HCT116 (cell line): Measurements from ENCODE around the gene SLC24A3. TPM values are rescaled to one million over a fixed set of nuclear protein-coding genes. Genes with fewer than 3 reads are reported as not detected.
A peak's percentile ranks its signal among the peaks of the same experiment; 100 is the strongest.

Source experiments
- ATAC-seq: fragments of 200-7000 bp; cut with Tn5 transposase; 2 replicates; pipeline ENCODE4 v1.9.1; 2020; ENCODE audit warnings: mild to moderate bottlenecking, moderate library complexity
- BruUV-seq: library from RNA; stranded (reverse); fragments of 400-500 nt; replicated peaks from 2 replicates; lab custom pipeline; 2021; lab: Mats Ljungman, UMichigan
- CTCF ChIA-PET: fragments of 300-600 bp; sonication (Branson Sonifier 250); formaldehyde crosslinking; loops from one replicate; lab custom pipeline; 2021; ENCODE audit warnings: antibody characterized with exemption; lab: Charles Lee
- POLR2A ChIA-PET: fragments of 300-600, 350-600 bp; sonication (Branson Sonifier 250); formaldehyde crosslinking; loops from one replicate; lab custom pipeline; 2021; ENCODE audit warnings: antibody characterized with exemption; lab: Charles Lee
- RAD21 ChIA-PET, 2 experiments: fragments of 300-600 bp; sonication (Branson Sonifier 250); formaldehyde crosslinking; loops; one replicate each; lab custom pipeline; 2023; ENCODE audit warnings: low total read pairs in 2 of 2; ENCODE audit not compliant: uncharacterized antibody in 2 of 2, unreplicated experiment in 2 of 2, low non-redundant PET in 1 of 2; lab: Charles Lee
- DNase-seq: peaks from one replicate; pipeline ENCODE4 v3.0.0-alpha.2; 2010; ENCODE audit warnings: low read depth, low spot score
- H2AFZ ChIP-seq: fragments of 200-600 bp; shearing (Covaris generic), sonication (generic); 2 replicates; pipeline ENCODE4 v1.6.1; 2017; ENCODE audit warnings: low read depth, mixed run types, mixed read lengths, antibody characterized with exemption, low read length; ENCODE audit not compliant: poor library complexity, severe bottlenecking
- H3K27ac ChIP-seq: 2 replicates; pipeline ENCODE4 v1.5.1; 2012; ENCODE audit warnings: low read depth, low read length
- H3K27me3 ChIP-seq: fragments of 200-600 bp; sonication (generic); 2 replicates; pipeline ENCODE4 v1.6.1; 2016; ENCODE audit warnings: mixed run types, low read length, mixed read lengths; ENCODE audit not compliant: insufficient read depth
- H3K36me3 ChIP-seq, 2 experiments: fragments of 200-500 bp in 1 of 2; fragments of 200-600 bp in 1 of 2; sonication (Bioruptor generic) in 1 of 2; sonication (generic) in 1 of 2; 2 replicates each; pipeline versions ENCODE4 v1.5.1 to v1.6.1; 2014 to 2016; ENCODE audit warnings: low read length in 2 of 2, inconsistent platforms in 1 of 2, mixed read lengths in 1 of 2, mixed run types in 1 of 2; ENCODE audit not compliant: insufficient read depth in 2 of 2, control insufficient read depth in 1 of 2
- H3K4me1 ChIP-seq, 2 experiments: fragments of 200-600 bp in 1 of 2; sonication (generic) in 1 of 2; 2 replicates each; pipeline versions ENCODE4 v1.5.1 to v1.6.1; 2012 to 2017; ENCODE audit warnings: low read length in 2 of 2, inconsistent platforms in 1 of 2, mild to moderate bottlenecking in 1 of 2, mixed read lengths in 1 of 2, mixed run types in 1 of 2, moderate library complexity in 1 of 2; ENCODE audit not compliant: insufficient read depth in 2 of 2, control insufficient read depth in 1 of 2
- H3K4me2 ChIP-seq: fragments of 200-600 bp; sonication (generic); 2 replicates; pipeline ENCODE4 v1.6.1; 2017; ENCODE audit warnings: mixed run types, low read length, mixed read lengths
- H3K4me3 ChIP-seq, 2 experiments: fragments of 200-600 bp in 1 of 2; sonication (generic) in 1 of 2; replicated peaks in 1 of 2; 2 replicates each; pipeline ENCODE4 v1.5.1; 2011 to 2016; ENCODE audit warnings: low read length in 2 of 2, control low read depth in 1 of 2, low read depth in 1 of 2, mild to moderate bottlenecking in 1 of 2, mixed read lengths in 1 of 2, mixed run types in 1 of 2
- H3K79me2 ChIP-seq: fragments of 200-600 bp; sonication (generic); 2 replicates; pipeline ENCODE4 v1.6.1; 2017; ENCODE audit warnings: mild to moderate bottlenecking, mixed run types, low read length, moderate library complexity, mixed read lengths; ENCODE audit not compliant: insufficient read depth
- H3K9ac ChIP-seq: fragments of 200-600 bp; sonication (generic); 2 replicates; pipeline ENCODE4 v1.6.1; 2016; ENCODE audit warnings: low read length, mixed read lengths
- H3K9me2 ChIP-seq: fragments of 200-600 bp; sonication (generic), shearing (Covaris generic); 2 replicates; pipeline ENCODE4 v1.6.1; 2017; ENCODE audit warnings: mixed run types, mild to moderate bottlenecking, moderate library complexity; ENCODE audit not compliant: insufficient read depth
- H3K9me3 ChIP-seq, 2 experiments: fragments of 200-500 bp in 1 of 2; fragments of 200-600 bp in 1 of 2; sonication (Bioruptor generic) in 1 of 2; sonication (generic) in 1 of 2; 2 replicates each; pipeline ENCODE4 v1.6.1; 2014 to 2017; ENCODE audit warnings: low read length in 2 of 2, mixed read lengths in 2 of 2, inconsistent platforms in 1 of 2, low read depth in 1 of 2, mild to moderate bottlenecking in 1 of 2, mixed run types in 1 of 2, moderate library complexity in 1 of 2; ENCODE audit not compliant: control insufficient read depth in 1 of 2, insufficient read depth in 1 of 2
- H4K20me1 ChIP-seq: fragments of 200-600 bp; sonication (generic), shearing (Covaris generic); 2 replicates; pipeline ENCODE4 v1.6.1; 2017; ENCODE audit warnings: mixed run types, mild to moderate bottlenecking, moderate library complexity; ENCODE audit not compliant: insufficient read depth
- CEBPB ChIP-seq: IDR thresholded peaks from 2 replicates; pipeline ENCODE4 v1.6.1; 2012; ENCODE audit warnings: low read depth
- ELF1 ChIP-seq: IDR thresholded peaks from 2 replicates; pipeline ENCODE4 v1.6.1; 2012; ENCODE audit warnings: low read depth, borderline replicate concordance
- EZH2 ChIP-seq: fragments of 200-600 bp; sonication (generic); IDR thresholded peaks from 2 replicates; pipeline ENCODE4 v1.6.1; 2017; ENCODE audit warnings: antibody characterized with exemption, mixed run types
- FOSL1 ChIP-seq: IDR thresholded peaks from 2 replicates; pipeline ENCODE4 v1.6.1; 2012; ENCODE audit warnings: low read depth
- JUND ChIP-seq: IDR thresholded peaks from 2 replicates; pipeline ENCODE4 v1.6.1; 2012
- POLR2AphosphoS5 ChIP-seq: IDR thresholded peaks from 2 replicates; pipeline ENCODE4 v1.6.1; 2011; ENCODE audit warnings: mild to moderate bottlenecking, low read depth, low read length, moderate library complexity
- SRF ChIP-seq: IDR thresholded peaks from 2 replicates; pipeline ENCODE4 v1.6.1; 2012; ENCODE audit warnings: low read depth
- YY1 ChIP-seq: IDR thresholded peaks from 2 replicates; pipeline ENCODE4 v1.6.1; 2011; ENCODE audit warnings: low read length, low read depth, moderate library complexity, mild to moderate bottlenecking; ENCODE audit not compliant: insufficient replicate concordance; ENCODE audit errors: extremely low read depth
- ZFX ChIP-seq: fragments of 450-650 bp; IDR thresholded peaks from 2 replicates; pipeline ENCODE4 v1.6.1; 2017
- intact Hi-C: fragments of 100-400 bp; cut with micrococcal nuclease; formaldehyde crosslinking; loops from 2 replicates; pipeline ENCODE4 v1.10.0; 2022
- total RNA-seq: library from RNA; stranded (reverse); gene quantifications from one replicate; pipeline ENCODE4 v1.2.1, GENCODE V29; 2021; ENCODE audit not compliant: unreplicated experiment
- TF ChIP-seq, protein P1 (sequence below): IDR thresholded peaks from 2 replicates; pipeline ENCODE4 v1.6.1; 2012
- TF ChIP-seq, protein P2 (sequence below), 3 experiments: fragments of 200-600 bp in 1 of 3; sonication (generic) in 1 of 3; IDR thresholded peaks in 2 of 3; conservative IDR thresholded peaks in 1 of 3; 2 replicates each; pipeline ENCODE4 v1.5.1; 2012 to 2017; ENCODE audit warnings: low read depth in 2 of 3, low read length in 2 of 3, antibody characterized with exemption in 1 of 3, borderline replicate concordance in 1 of 3, control low read depth in 1 of 3, mild to moderate bottlenecking in 1 of 3, mixed read lengths in 1 of 3, mixed run types in 1 of 3, moderate library complexity in 1 of 3; ENCODE audit not compliant: insufficient read depth in 1 of 3

SLC24A3 gene
- total RNA-seq, 1 experiment from 2014 or later, result not detected

DNA sequence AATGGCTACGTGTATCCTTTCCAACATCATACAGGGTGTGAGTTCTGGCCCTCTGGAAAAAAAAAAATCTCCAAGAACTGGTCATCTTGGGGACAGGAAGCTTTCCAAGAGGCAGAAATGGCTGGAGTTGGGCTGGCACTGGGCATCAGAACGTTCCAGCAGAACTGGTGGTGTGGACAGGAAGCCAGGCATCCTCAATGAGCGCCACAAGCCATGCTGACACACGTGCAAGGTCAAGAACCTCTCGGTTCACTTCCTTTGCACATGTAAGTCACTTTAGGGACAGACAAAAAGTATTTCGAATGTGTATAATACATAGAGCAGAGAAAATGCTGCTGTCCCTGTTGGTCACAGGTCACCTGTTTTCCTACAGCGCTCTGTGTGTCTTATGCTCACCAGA, 518.3 kb downstream of the SLC24A3 start:
- DNase-seq, result no peak
- TF ChIP-seq, protein P1, sequence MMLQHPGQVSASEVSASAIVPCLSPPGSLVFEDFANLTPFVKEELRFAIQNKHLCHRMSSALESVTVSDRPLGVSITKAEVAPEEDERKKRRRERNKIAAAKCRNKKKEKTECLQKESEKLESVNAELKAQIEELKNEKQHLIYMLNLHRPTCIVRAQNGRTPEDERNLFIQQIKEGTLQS, result no peak
- TF ChIP-seq EZH2 (no peak), YY1 (no peak), SRF (no peak), JUND (no peak), FOSL1 (no peak), ZFX (no peak), CEBPB (no peak), POLR2AphosphoS5 (no peak), ELF1 (no peak)
- TF ChIP-seq, all 23 proteins: peak for 0
- Histone ChIP-seq H3K79me2 (no peaks in the 10 kb centered on the region), H3K36me3 (no peaks in the 10 kb centered on the region), H3K4me1 (peaks cover 1 to 11% of the 10 kb centered on the region in 2 experiments; a peak in 3 of 4 replicates), H4K20me1 (no peaks in the 10 kb centered on the region), H3K27me3 (no peaks in the 10 kb centered on the region), H3K9me2 (no peaks in the 10 kb centered on the region), H3K9ac (no peak overlapping the region), H3K4me2 (no peak overlapping the region), H3K9me3 (no peaks in the 10 kb centered on the region), H3K27ac (no peak overlapping the region), H2AFZ (no peak overlapping the region), H3K4me3 (no peak overlapping the region)
- ChIA-PET POLR2A (no interaction called here), RAD21 (no interaction called here), CTCF (no interaction called here)
- intact Hi-C loops, result no loop called here
- no TSS peak for BruUV-seq
- ATAC-seq, result no peak

DNA sequence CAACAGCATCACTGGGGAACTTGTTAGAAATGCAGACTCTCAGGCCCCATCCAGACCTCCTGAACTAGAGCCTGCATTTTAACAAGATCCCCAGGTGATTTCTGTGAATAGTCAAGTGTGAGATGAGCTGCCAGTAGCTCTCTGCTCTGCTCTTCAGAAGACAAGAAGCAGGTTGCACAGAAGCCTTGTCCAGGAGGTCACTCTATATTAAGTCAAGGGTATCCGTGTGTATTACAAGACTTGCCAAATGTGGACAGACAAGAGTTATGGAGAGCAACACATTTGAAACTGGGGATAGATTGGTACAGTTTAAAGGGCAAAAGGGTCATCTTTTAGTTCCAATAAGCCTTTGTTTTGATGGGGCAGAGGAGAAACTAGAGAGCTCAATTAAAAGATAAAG, 522.4 kb downstream of the SLC24A3 start:
- CTCF ChIA-PET, result interaction anchor here (1.0 kb wide), 1 partner anchor 41 kb away, joined by 3 read pairs; no protein-coding TSS in a partner anchor
- Histone ChIP-seq H3K36me3 (no peaks in the 10 kb centered on the region), H3K4me1 (peaks cover 4 to 34% of the 10 kb centered on the region in 2 experiments; a peak in 3 of 4 replicates), H3K4me3 (no peak overlapping the region), H3K9ac (no peak overlapping the region), H3K27ac (no peak overlapping the region), H4K20me1 (no peaks in the 10 kb centered on the region), H3K27me3 (no peaks in the 10 kb centered on the region), H3K79me2 (no peaks in the 10 kb centered on the region), H3K9me2 (no peaks in the 10 kb centered on the region), H2AFZ (peak overlapping the region; percentile 96), H3K9me3 (no peaks in the 10 kb centered on the region), H3K4me2 (no peak overlapping the region)
- intact Hi-C loops, result no loop called here
- DNase-seq (no peak), ATAC-seq (no peak)
- BruUV-seq, result no TSS peak
- RAD21 ChIA-PET, result no interaction called here
- POLR2A ChIA-PET, result no interaction called here
- no peak for TF ChIP-seq SRF
- TF ChIP-seq, protein P2, sequence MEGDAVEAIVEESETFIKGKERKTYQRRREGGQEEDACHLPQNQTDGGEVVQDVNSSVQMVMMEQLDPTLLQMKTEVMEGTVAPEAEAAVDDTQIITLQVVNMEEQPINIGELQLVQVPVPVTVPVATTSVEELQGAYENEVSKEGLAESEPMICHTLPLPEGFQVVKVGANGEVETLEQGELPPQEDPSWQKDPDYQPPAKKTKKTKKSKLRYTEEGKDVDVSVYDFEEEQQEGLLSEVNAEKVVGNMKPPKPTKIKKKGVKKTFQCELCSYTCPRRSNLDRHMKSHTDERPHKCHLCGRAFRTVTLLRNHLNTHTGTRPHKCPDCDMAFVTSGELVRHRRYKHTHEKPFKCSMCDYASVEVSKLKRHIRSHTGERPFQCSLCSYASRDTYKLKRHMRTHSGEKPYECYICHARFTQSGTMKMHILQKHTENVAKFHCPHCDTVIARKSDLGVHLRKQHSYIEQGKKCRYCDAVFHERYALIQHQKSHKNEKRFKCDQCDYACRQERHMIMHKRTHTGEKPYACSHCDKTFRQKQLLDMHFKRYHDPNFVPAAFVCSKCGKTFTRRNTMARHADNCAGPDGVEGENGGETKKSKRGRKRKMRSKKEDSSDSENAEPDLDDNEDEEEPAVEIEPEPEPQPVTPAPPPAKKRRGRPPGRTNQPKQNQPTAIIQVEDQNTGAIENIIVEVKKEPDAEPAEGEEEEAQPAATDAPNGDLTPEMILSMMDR (IDR thresholded peaks at IDR 0.05 in 2 of 3, conservative IDR thresholded peaks at IDR 0.05 in 1 of 3; ENCODE audit: borderline replicate concordance in 1 of 3, insufficient read depth in 1 of 3, low read depth in 2 of 3, low read length in 2 of 3), result no peak
